GM23338 (cell line): ENCODE data around the gene SIGLEC15. TPM values are rescaled to one million over a fixed set of nuclear protein-coding genes. Genes with fewer than 3 reads are reported as not detected.

Experiments used
- ATAC-seq: fragments of 200-7000 bp; cut with Tn5 transposase; 3 replicates; pipeline ENCODE4 v1.9.1; 2020
- DNase-seq: peaks from one replicate; pipeline ENCODE4 v3.0.0-alpha.2; 2015; ENCODE audit warnings: low spot score
- H2AFZ ChIP-seq: fragments of 200-600 bp; sonication (generic); 2 replicates; pipeline ENCODE4 v1.8.0; 2016; ENCODE audit warnings: antibody characterized with exemption, mild to moderate bottlenecking, moderate library complexity
- H3F3A ChIP-seq: fragments of 200-600 bp; sonication (generic); replicated peaks from 2 replicates; pipeline ENCODE4 v1.8.0; 2017; ENCODE audit warnings: antibody characterized with exemption, mixed run types, low read depth
- H3K27ac ChIP-seq: fragments of 200-600 bp; sonication (generic); 2 replicates; pipeline ENCODE4 v1.6.1; 2016; ENCODE audit warnings: low read depth
- H3K27me3 ChIP-seq: fragments of 200-600 bp; sonication (generic); 2 replicates; pipeline ENCODE4 v1.8.0; 2016; ENCODE audit warnings: mild to moderate bottlenecking, mixed run types, moderate library complexity; ENCODE audit not compliant: insufficient read depth
- H3K36me3 ChIP-seq: fragments of 200-600 bp; sonication (generic); 2 replicates; pipeline ENCODE4 v1.8.0; 2016; ENCODE audit warnings: mild to moderate bottlenecking; ENCODE audit not compliant: insufficient read depth
- H3K4me1 ChIP-seq: fragments of 200-600 bp; sonication (generic); 2 replicates; pipeline ENCODE4 v1.8.0; 2016; ENCODE audit warnings: mild to moderate bottlenecking, moderate library complexity; ENCODE audit not compliant: insufficient read depth
- H3K4me2 ChIP-seq: fragments of 200-600 bp; sonication (generic); 2 replicates; pipeline ENCODE4 v1.7.1; 2017; ENCODE audit warnings: mixed run types
- H3K4me3 ChIP-seq: fragments of 200-600 bp; sonication (generic); 2 replicates; pipeline ENCODE4 v1.6.1; 2016; ENCODE audit warnings: mixed run types
- H3K79me2 ChIP-seq: fragments of 200-600 bp; sonication (generic); replicated peaks from 2 replicates; pipeline ENCODE4 v1.8.0; 2017; ENCODE audit warnings: mild to moderate bottlenecking; ENCODE audit not compliant: insufficient read depth
- H3K9me2 ChIP-seq: fragments of 200-600 bp; sonication (generic); 2 replicates; pipeline ENCODE4 v1.8.0; 2017; ENCODE audit not compliant: insufficient read depth
- H4K20me1 ChIP-seq: fragments of 200-600 bp; sonication (generic); replicated peaks from 2 replicates; pipeline ENCODE4 v1.8.0; 2017; ENCODE audit warnings: mild to moderate bottlenecking; ENCODE audit not compliant: insufficient read depth
- H3K27ac Mint-ChIP-seq: 2 replicates; pipeline ENCODE4 v1.8.0; 2020; ENCODE audit warnings: inconsistent platforms, mild to moderate bottlenecking, moderate library complexity, mixed read lengths
- H3K27me3 Mint-ChIP-seq: 3 replicates; pipeline ENCODE4 v1.8.0; 2022; ENCODE audit warnings: low read depth, mild to moderate bottlenecking, moderate library complexity, mixed read lengths, inconsistent platforms; ENCODE audit not compliant: insufficient read depth, poor library complexity
- H3K36me3 Mint-ChIP-seq: 3 replicates; pipeline ENCODE4 v1.8.0; 2021; ENCODE audit warnings: low read depth, mild to moderate bottlenecking, inconsistent platforms, moderate library complexity, mixed read lengths
- H3K4me1 Mint-ChIP-seq: 3 replicates; pipeline ENCODE4 v1.8.0; 2020; ENCODE audit warnings: mild to moderate bottlenecking, inconsistent platforms, mixed read lengths
- H3K4me3 Mint-ChIP-seq: 3 replicates; pipeline ENCODE4 v1.8.0; 2021; ENCODE audit warnings: moderate library complexity, mild to moderate bottlenecking, inconsistent platforms, mixed read lengths
- H3K9me3 Mint-ChIP-seq: 3 replicates; pipeline ENCODE4 v1.8.0; 2020; ENCODE audit warnings: moderate library complexity, mild to moderate bottlenecking, inconsistent platforms, mixed read lengths
- CREB1 ChIP-seq: fragments of 250-450 bp; sonication (Bioruptor Pico); IDR thresholded peaks from 2 replicates; pipeline ENCODE4 v1.5.0; 2020; ENCODE audit warnings: low read depth, mild to moderate bottlenecking, moderate library complexity
- CTCF ChIP-seq, 2 experiments: fragments of 200-600 bp in 1 of 2; sonication (generic) in 1 of 2; conservative IDR thresholded peaks; 2 replicates each; pipeline versions ENCODE4 v1.5.1 to v1.6.1; 2016 to 2017; ENCODE audit warnings: antibody characterized with exemption in 2 of 2, low read depth in 2 of 2, mild to moderate bottlenecking in 2 of 2, moderate library complexity in 1 of 2
- EZH2 ChIP-seq: fragments of 200-600 bp; sonication (generic); IDR thresholded peaks from one replicate; pipeline ENCODE4 v1.8.0; 2017; ENCODE audit warnings: antibody characterized with exemption, mild to moderate bottlenecking, low read depth; ENCODE audit not compliant: unreplicated experiment
- NANOG ChIP-seq: IDR thresholded peaks from 2 replicates; pipeline ENCODE4 v1.6.1; 2016; ENCODE audit warnings: antibody characterized with exemption, borderline replicate concordance
- POLR2AphosphoS5 ChIP-seq: IDR thresholded peaks from 2 replicates; pipeline ENCODE4 v1.6.1; 2016; ENCODE audit warnings: antibody characterized with exemption, low read depth
- REST ChIP-seq: IDR thresholded peaks from one replicate; pipeline ENCODE4 v1.6.1; 2018; ENCODE audit warnings: antibody characterized with exemption; ENCODE audit not compliant: unreplicated experiment
- STAT1 ChIP-seq: IDR thresholded peaks from one replicate; pipeline ENCODE4 v1.6.1; 2016; ENCODE audit warnings: antibody characterized with exemption; ENCODE audit not compliant: unreplicated experiment
- ZNF331 ChIP-seq: fragments of 250-450 bp; sonication (Bioruptor Pico); IDR thresholded peaks from 2 replicates; pipeline ENCODE4 v1.5.0; 2020; ENCODE audit warnings: low read depth, mild to moderate bottlenecking, moderate library complexity
- ZNF462 ChIP-seq: fragments of 250-450 bp; sonication (Bioruptor Pico); IDR thresholded peaks from 2 replicates; pipeline ENCODE4 v1.5.0; 2020; ENCODE audit warnings: mild to moderate bottlenecking, moderate library complexity
- polyA plus RNA-seq: library from polyadenylated mRNA; unstranded; fragments of >200 nt; fragmentation: Nextera tagmentation; extraction: Ambion mirVana; gene quantifications from 2 replicates; pipeline ENCODE4 v1.2.1, GENCODE V29; 2016
- total RNA-seq: library from RNA; depleted of rRNA; stranded (reverse); fragments of >200 nt; shearing (Covaris generic); gene quantifications from 2 replicates; pipeline ENCODE4 v1.2.3, GENCODE V29; 2014

SIGLEC15 gene
- total and polyA plus RNA-seq, 2 experiments from 2014 or later = 0.29 TPM; not detected in 1

- no peak for TF ChIP-seq REST
- TF ChIP-seq POLR2AphosphoS5 = no peak
These were observed 8.8 kb downstream of the SIGLEC15 start (continued) for GRCh38 chr18:45834306-45834705.

- DNase-seq = no peak
- peaks cover 27% of the 10 kb centered on the region for H3K27me3 ChIP-seq
- no peaks in the 10 kb centered on the region for H4K20me1 ChIP-seq
- no peak overlapping the region for H3K27ac ChIP-seq
- Mint-ChIP-seq H3K36me3 (no peaks in the 10 kb centered on the region), H3K4me3 (no peak overlapping the region), H3K27me3 (peaks cover 15% of the 10 kb centered on the region), H3K27ac (no peak overlapping the region), H3K9me3 (no peaks in the 10 kb centered on the region), H3K4me1 (peaks cover 17% of the 10 kb centered on the region)
- no peak for ATAC-seq
- no peak overlapping the region for H3K4me3 ChIP-seq
- H3K36me3 ChIP-seq = no peaks in the 10 kb centered on the region
- no peaks in the 10 kb centered on the region for H3K79me2 ChIP-seq
- H2AFZ ChIP-seq = no peak overlapping the region
- 0 out of 2 replicates have a peak, but pooled peaks cover 4% of the 10 kb centered on the region for H3F3A ChIP-seq
- H3K4me1 ChIP-seq = peaks cover 15% of the 10 kb centered on the region; the same call in 1 of the 2 replicates
- no peaks in the 10 kb centered on the region for H3K9me2 ChIP-seq
- H3K4me2 ChIP-seq = no peak overlapping the region
- no peak for TF ChIP-seq EZH2
- no peak for TF ChIP-seq CREB1 (CRISPR knock-in tag)
- no peak for TF ChIP-seq STAT1
- TF ChIP-seq ZNF462 = no peak
- no peak for TF ChIP-seq CTCF (conservative IDR thresholded peaks at IDR 0.05; ENCODE audit: low read depth in 2 of 2)
- TF ChIP-seq NANOG = no peak
- TF ChIP-seq POLR2AphosphoS5 = no peak
- no peak for TF ChIP-seq ZNF331 (CRISPR knock-in tag)
- TF ChIP-seq REST = no peak
These were observed 9.7 kb downstream of the SIGLEC15 start for GRCh38 chr18:45835057-45835636.
